Kidney (tissue), 14 donors: ENCODE data around the gene FDXACB1. TPM values are rescaled to one million over a fixed set of nuclear protein-coding genes. Genes with fewer than 3 reads are reported as not detected.
"Not testable (repeated sequence)": the region's sequence is repeated elsewhere in the genome, so short reads cannot be mapped to it uniquely, and the experiment has no call there.

Source experiments
- DNase-seq, 5 donors: peaks; one replicate each; pipeline ENCODE4 v3.0.0-alpha.2; 2013 to 2020
- FAIRE-seq: peaks from 2 replicates; lab custom pipeline; 2012; peaks lifted over from hg19 to GRCh38; lab: Jason Lieb, UNC
- H3K27ac ChIP-seq, 2 donors: one replicate each; pipeline ENCODE4 v1.7.0; 2013; ENCODE audit warnings: low read depth in 2 of 2, low read length in 2 of 2, inconsistent platforms in 1 of 2
- H3K27me3 ChIP-seq: one replicate; pipeline ENCODE4 v1.7.1; 2013; ENCODE audit warnings: low read length, inconsistent platforms; ENCODE audit not compliant: control insufficient read depth, insufficient read depth
- H3K36me3 ChIP-seq, 3 donors: one replicate each; pipeline versions ENCODE4 v1.7.0 to v1.7.1; 2013; ENCODE audit warnings: low read length in 3 of 3, control low read depth in 1 of 3, inconsistent platforms in 1 of 3; ENCODE audit not compliant: insufficient read depth in 3 of 3, control insufficient read depth in 2 of 3
- H3K4me1 ChIP-seq, 3 donors: one replicate each; pipeline versions ENCODE4 v1.7.0 to v1.7.1; 2013; ENCODE audit warnings: low read length in 3 of 3, inconsistent platforms in 1 of 3, low read depth in 1 of 3; ENCODE audit not compliant: control insufficient read depth in 2 of 3, insufficient read depth in 2 of 3
- H3K4me3 ChIP-seq, 3 donors: one replicate each; pipeline versions ENCODE4 v1.7.0 to v1.8.1; 2013; ENCODE audit warnings: low read length in 3 of 3, control low read depth in 1 of 3, inconsistent platforms in 1 of 3
- H3K9ac ChIP-seq, 3 donors: one replicate each; pipeline versions ENCODE4 v1.7.0 to v1.7.1; 2013; ENCODE audit warnings: low read length in 3 of 3, control low read depth in 1 of 3, inconsistent platforms in 1 of 3
- H3K9me3 ChIP-seq, 3 donors: one replicate each; pipeline versions ENCODE4 v1.7.0 to v1.7.1; 2013; ENCODE audit warnings: low read length in 3 of 3, control low read depth in 1 of 3, inconsistent platforms in 1 of 3; ENCODE audit not compliant: control insufficient read depth in 2 of 3, insufficient read depth in 1 of 3
- CTCF ChIP-seq: IDR thresholded peaks from 3 replicates; pipeline ENCODE4 v1.5.1; 2012; ENCODE audit warnings: mild to moderate bottlenecking, moderate library complexity, borderline replicate concordance; ENCODE audit not compliant: insufficient read depth; ENCODE audit errors: extremely low read depth
- intact Hi-C: fragments of 100-400 bp; cut with DNase I; formaldehyde crosslinking; loops from one replicate; pipeline ENCODE4 v1.11.1; 2022
- polyA plus RNA-seq: library from polyadenylated mRNA; stranded (reverse); fragments of 350-450 nt; fragmentation: Illumina TruSeq; extraction: RNeasy Lipid Tissue Mini Kit (QIAGEN cat#74804); gene quantifications from one replicate; pipeline ENCODE4 v1.2.3, GENCODE V29; 2014; ENCODE audit warnings: low read depth, low replicate concordance; ENCODE audit not compliant: insufficient read depth
- total RNA-seq: library from RNA; stranded (reverse); fragmentation: NEBNext Ultra II Directional; extraction: Animal tissue kit (Norgen Biotek cat#: 25700); gene quantifications from one replicate; pipeline ENCODE4 v1.2.1, GENCODE V29; 2021
- donor health status: control.
- donor health status: control.
- donor health status: control.
- donor health status: control.
- donor health status: control.
- donor health status: DM: yes; HTN: yes; CAD: no.
- donor health status: Normal renal cell carcinoma (clear cell type).

The FDXACB1 gene
- total and polyA plus RNA-seq, 2 donors from 2014 or later = 1.5 to 2.6 TPM

DNA sequence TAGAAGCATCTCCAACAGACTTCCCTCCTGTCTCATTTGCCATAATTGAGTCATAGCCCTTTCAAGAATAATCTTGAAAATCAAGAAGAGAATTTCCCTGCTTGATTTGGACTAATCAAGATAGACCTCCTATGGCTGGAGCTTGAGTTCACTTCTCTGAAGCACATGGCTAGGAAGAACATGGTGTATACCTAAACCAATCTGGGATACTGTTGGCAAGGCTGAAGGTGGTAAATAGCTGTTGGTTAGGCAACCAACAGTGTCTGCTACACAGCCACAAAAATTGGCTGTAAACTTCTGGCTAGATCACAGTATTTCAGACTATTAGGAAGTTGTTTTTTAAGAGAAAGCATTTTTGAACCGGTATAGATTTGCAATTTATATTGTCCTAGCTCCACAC is 27.7 kb upstream of the FDXACB1 start:
- FAIRE-seq = no peak
- Histone ChIP-seq H3K36me3 (no peaks in the 10 kb centered on the region), H3K27ac (no peak overlapping the region), H3K9me3 (no peaks in the 10 kb centered on the region), H3K9ac (no peak overlapping the region), H3K27me3 (no peaks in the 10 kb centered on the region), H3K4me3 (no peak overlapping the region), H3K4me1 (peaks cover 0 to 6% (median 4%) of the 10 kb centered on the region in 3 donors)
- no peak for DNase-seq
- TF ChIP-seq CTCF = no peak
- intact Hi-C loops = no loop called here

- no peaks in the 10 kb centered on the region for H3K36me3 ChIP-seq
- intact Hi-C loops = no loop called here
- FAIRE-seq (no peak), DNase-seq (no peak)
- H3K4me3 ChIP-seq = no peak overlapping the region
- H3K27ac ChIP-seq = no peak overlapping the region
- no peaks in the 10 kb centered on the region for H3K9me3 ChIP-seq
- TF ChIP-seq CTCF = no peak
- no peaks in the 10 kb centered on the region for H3K4me1 ChIP-seq
- H3K9ac ChIP-seq = no peak overlapping the region
- H3K27me3 ChIP-seq = no peaks in the 10 kb centered on the region
These were observed 26.4 kb upstream of the FDXACB1 start for GRCh38 chr11:111905411-111905810.

DNA sequence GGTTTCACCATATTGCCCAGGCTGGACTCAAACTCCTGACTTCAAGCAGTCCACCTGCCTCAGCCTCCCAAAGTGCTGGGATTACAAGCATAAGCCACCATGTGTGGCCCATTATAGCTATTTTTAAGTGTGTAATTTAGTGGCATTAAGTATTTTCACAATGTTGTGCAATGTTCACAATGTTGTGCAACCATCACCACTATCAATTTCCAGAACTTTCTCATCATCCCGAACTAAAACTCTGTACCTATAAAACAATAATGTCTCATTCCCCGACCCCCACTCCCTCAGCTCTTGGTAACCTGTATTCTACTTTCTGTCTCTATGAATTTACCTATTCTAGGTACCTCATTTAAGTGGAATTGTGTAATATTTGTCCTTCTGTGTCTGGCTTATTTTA is 7.9 kb upstream of the FDXACB1 start:
- H3K4me1 ChIP-seq = no peaks in the 10 kb centered on the region
- no peaks in the 10 kb centered on the region for H3K36me3 ChIP-seq
- no peaks in the 10 kb centered on the region for H3K9me3 ChIP-seq
- no peaks in the 10 kb centered on the region for H3K27me3 ChIP-seq
- no peak for FAIRE-seq
- TF ChIP-seq CTCF = no peak
- no peak overlapping the region for H3K27ac ChIP-seq
- intact Hi-C loops = no loop called here
- DNase-seq = no peak
- no peak overlapping the region for H3K4me3 ChIP-seq
- no peak overlapping the region for H3K9ac ChIP-seq

DNA sequence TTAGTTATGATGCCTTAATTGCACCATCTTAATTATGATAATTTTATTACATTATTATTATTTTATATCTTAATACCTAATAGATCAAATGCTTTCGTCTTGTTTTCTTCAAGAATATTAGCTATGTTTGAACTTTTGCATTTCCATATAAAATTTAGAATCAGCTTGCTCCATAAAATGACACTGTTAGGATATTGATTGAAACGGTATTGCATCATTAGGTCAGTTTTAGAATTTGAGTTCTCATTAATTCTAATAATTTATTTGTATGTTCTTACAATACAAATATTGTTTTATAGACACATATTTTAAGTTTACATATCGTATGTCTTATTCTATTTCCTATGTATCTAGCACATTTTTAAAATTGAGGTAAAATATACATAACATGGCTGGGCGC is 7.1 kb upstream of the FDXACB1 start:
- no peak overlapping the region for H3K4me3 ChIP-seq
- H3K9ac ChIP-seq = no peak overlapping the region
- H3K9me3 ChIP-seq = no peaks in the 10 kb centered on the region
- intact Hi-C loops = no loop called here
- no peak for TF ChIP-seq CTCF
- FAIRE-seq (no peak), DNase-seq (no peak)
- no peaks in the 10 kb centered on the region for H3K27me3 ChIP-seq
- no peak overlapping the region for H3K27ac ChIP-seq
- H3K4me1 ChIP-seq = no peaks in the 10 kb centered on the region
- no peaks in the 10 kb centered on the region for H3K36me3 ChIP-seq

- H3K36me3 ChIP-seq, H3K27me3 ChIP-seq, H3K9ac ChIP-seq, FAIRE-seq, H3K4me1 ChIP-seq, H3K9me3 ChIP-seq, H3K27ac ChIP-seq, intact Hi-C loops, DNase-seq, H3K4me3 ChIP-seq: not testable (repeated sequence)
These were observed 6.1 kb upstream of the FDXACB1 start for GRCh38 chr11:111885053-111885452.
